Measurements from ENCODE around the gene EPB42.

DNA sequence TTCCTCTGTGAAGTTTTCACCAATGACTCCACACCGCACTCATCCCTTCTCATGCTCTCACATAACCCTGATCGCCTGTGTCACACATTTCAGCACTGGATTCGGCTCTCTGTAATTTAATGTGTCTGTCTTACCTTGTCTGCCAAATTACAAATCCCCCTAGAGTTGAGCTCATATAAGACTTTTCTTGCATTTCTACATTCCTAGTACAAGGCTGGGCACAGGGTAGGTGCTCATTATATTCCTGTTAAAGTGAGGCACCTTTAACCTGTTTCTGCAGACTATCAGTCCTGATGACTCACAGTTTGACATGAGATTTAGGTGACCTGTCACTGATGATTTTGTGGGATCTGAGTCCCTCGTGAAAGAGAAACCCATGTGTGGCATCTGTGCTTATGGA lies 23.3 kb upstream of the EPB42 start:
- no peak for TF ChIP-seq POLR2AphosphoS5 (IDR thresholded peaks at IDR 0.05; ENCODE audit: low read depth, low read length)
- no peak for TF ChIP-seq POLR2A (IDR thresholded peaks at IDR 0.05; ENCODE audit: low read depth, low read length)

All from GM12891 (cell line).